HG02852 (cell line): ENCODE results near the gene TMEM131L.
"Not testable (repeated sequence)": the region's sequence is repeated elsewhere in the genome, so short reads cannot be mapped to it uniquely, and the experiment has no call there.

Source experiments
- ATAC-seq: cut with Tn5 transposase; IDR thresholded peaks from one replicate; pipeline ENCODE4 v1.9.1; 2021; ENCODE audit warnings: mild to moderate bottlenecking, moderate library complexity; ENCODE audit not compliant: unreplicated experiment

The TMEM131L gene

GRCh38 chr4:153466081-153466948 lies at the start of gene TMEM131L:
Gene TMEM131L, plus strand, starts transcription at chr4:153466360. Its CDS starts 38 bp downstream, at chr4:153466398.
- peak; percentile 46 for ATAC-seq

GRCh38 chr4:153416456-153416855 lies 49.7 kb upstream of the TMEM131L start:
- not testable (repeated sequence) for ATAC-seq

GRCh38 chr4:153418121-153418520 lies 48.0 kb upstream of the TMEM131L start:
- no peak for ATAC-seq

GRCh38 chr4:153418558-153418957 lies 47.6 kb upstream of the TMEM131L start:
- no peak for ATAC-seq

- no peak for ATAC-seq
Observed at GRCh38 chr4:153419029-153419428, 47.1 kb upstream of the TMEM131L start.

GRCh38 chr4:153419673-153420278 lies 46.4 kb upstream of the TMEM131L start:
- no peak for ATAC-seq

- no peak for ATAC-seq
Observed at GRCh38 chr4:153420361-153420760, 45.8 kb upstream of the TMEM131L start.

- ATAC-seq = peak; percentile 72
Observed at GRCh38 chr4:153421941-153422340, 44.2 kb upstream of the TMEM131L start.

- peak; percentile 69 for ATAC-seq
Observed at GRCh38 chr4:153426207-153426885, 39.8 kb upstream of the TMEM131L start.

- ATAC-seq = no peak
Observed at GRCh38 chr4:153427363-153428071, 38.6 kb upstream of the TMEM131L start.

GRCh38 chr4:153428941-153429475 lies 37.2 kb upstream of the TMEM131L start:
- no peak for ATAC-seq

GRCh38 chr4:153432965-153433753 lies 33.0 kb upstream of the TMEM131L start:
- peak; percentile 91 for ATAC-seq

- peak; percentile 6 for ATAC-seq
Observed at GRCh38 chr4:153433754-153434105, 32.4 kb upstream of the TMEM131L start.

GRCh38 chr4:153434190-153434589 lies 32.0 kb upstream of the TMEM131L start:
- no peak for ATAC-seq

GRCh38 chr4:153438916-153439756 lies 27.0 kb upstream of the TMEM131L start:
- peak; percentile 72 for ATAC-seq

- ATAC-seq = no peak
Observed at GRCh38 chr4:153439831-153440230, 26.3 kb upstream of the TMEM131L start.

- no peak for ATAC-seq
Observed at GRCh38 chr4:153440475-153440874, 25.7 kb upstream of the TMEM131L start.

GRCh38 chr4:153447175-153447905 lies 18.8 kb upstream of the TMEM131L start:
- ATAC-seq = no peak
